Neuron (in vitro differentiated cells): Measurements from ENCODE around the gene RPS6KA5.

Experiments used
- H2AFZ ChIP-seq: one replicate; pipeline ENCODE4 v1.6.1; 2013; ENCODE audit warnings: low read depth, mild to moderate bottlenecking, inconsistent platforms, low read length, moderate library complexity
- H3K27me3 ChIP-seq: one replicate; pipeline ENCODE4 v1.6.1; 2013; ENCODE audit warnings: low read length; ENCODE audit not compliant: insufficient read depth
- H3K36me3 ChIP-seq: one replicate; pipeline ENCODE4 v1.6.1; 2013; ENCODE audit warnings: low read length; ENCODE audit not compliant: insufficient read depth
- H3K4me1 ChIP-seq: one replicate; pipeline ENCODE4 v1.6.1; 2013; ENCODE audit warnings: low read length; ENCODE audit not compliant: insufficient read depth
- H3K4me3 ChIP-seq: 2 replicates; pipeline ENCODE4 v1.5.1; 2013; ENCODE audit warnings: mild to moderate bottlenecking, low read length, moderate library complexity
- H3K9me3 ChIP-seq: one replicate; pipeline ENCODE4 v1.6.1; 2013; ENCODE audit warnings: low read length

RPS6KA5 gene

GRCh38 chr14:91059576-91060350 lies 678 bp downstream of the RPS6KA5 start:
- H3K36me3 ChIP-seq = no peaks in the 10 kb centered on the region
- no peaks in the 10 kb centered on the region for H3K9me3 ChIP-seq
- H3K27me3 ChIP-seq = no peaks in the 10 kb centered on the region
- peaks cover 7% of the 10 kb centered on the region for H3K4me1 ChIP-seq
- H3K4me3 ChIP-seq = peak overlapping the region; percentile 98
- peak overlapping the region; percentile 90 for H2AFZ ChIP-seq

- no peaks in the 10 kb centered on the region for H3K27me3 ChIP-seq
- H3K4me1 ChIP-seq = peaks cover 7% of the 10 kb centered on the region
- H3K4me3 ChIP-seq = no peak overlapping the region
- H3K36me3 ChIP-seq = no peaks in the 10 kb centered on the region
- no peak overlapping the region for H2AFZ ChIP-seq
- H3K9me3 ChIP-seq = no peaks in the 10 kb centered on the region
Observed at GRCh38 chr14:91058042-91058581, 2.3 kb downstream of the RPS6KA5 start.

- H3K36me3 ChIP-seq = no peaks in the 10 kb centered on the region
- H2AFZ ChIP-seq = no peak overlapping the region
- peaks cover under 1% of the 10 kb centered on the region for H3K4me1 ChIP-seq
- H3K9me3 ChIP-seq = no peaks in the 10 kb centered on the region
- no peak overlapping the region for H3K4me3 ChIP-seq
- H3K27me3 ChIP-seq = no peaks in the 10 kb centered on the region
Observed at GRCh38 chr14:91056361-91056760, 4.1 kb downstream of the RPS6KA5 start.

GRCh38 chr14:91055016-91055415 lies 5.4 kb downstream of the RPS6KA5 start:
- Histone ChIP-seq H3K27me3 (no peaks in the 10 kb centered on the region), H3K36me3 (no peaks in the 10 kb centered on the region), H3K9me3 (no peaks in the 10 kb centered on the region)

GRCh38 chr14:91048676-91049075 lies 11.8 kb downstream of the RPS6KA5 start:
- Histone ChIP-seq H2AFZ (no peak overlapping the region), H3K36me3 (no peaks in the 10 kb centered on the region), H3K27me3 (no peaks in the 10 kb centered on the region), H3K4me1 (no peaks in the 10 kb centered on the region), H3K9me3 (no peaks in the 10 kb centered on the region), H3K4me3 (no peak overlapping the region)

More at GRCh38 chr14:91055016-91055415, 5.4 kb downstream of the RPS6KA5 start:
- no peaks in the 10 kb centered on the region for H3K4me1 ChIP-seq
- H3K4me3 ChIP-seq = no peak overlapping the region
- H2AFZ ChIP-seq = no peak overlapping the region

- H2AFZ ChIP-seq = no peak overlapping the region
- H3K36me3 ChIP-seq = no peaks in the 10 kb centered on the region
- H3K27me3 ChIP-seq = no peaks in the 10 kb centered on the region
- H3K4me1 ChIP-seq = no peaks in the 10 kb centered on the region
- no peaks in the 10 kb centered on the region for H3K9me3 ChIP-seq
- no peak overlapping the region for H3K4me3 ChIP-seq
Observed at GRCh38 chr14:91048265-91048664, 12.2 kb downstream of the RPS6KA5 start.

- Histone ChIP-seq H3K9me3 (no peaks in the 10 kb centered on the region), H3K4me3 (no peak overlapping the region), H3K27me3 (no peaks in the 10 kb centered on the region), H3K36me3 (no peaks in the 10 kb centered on the region), H2AFZ (no peak overlapping the region), H3K4me1 (no peaks in the 10 kb centered on the region)
Observed at GRCh38 chr14:91047174-91047753, 13.2 kb downstream of the RPS6KA5 start.

GRCh38 chr14:91046488-91047072 lies 13.9 kb downstream of the RPS6KA5 start:
- Histone ChIP-seq H3K4me3 (no peak overlapping the region), H2AFZ (no peak overlapping the region), H3K9me3 (no peaks in the 10 kb centered on the region), H3K36me3 (no peaks in the 10 kb centered on the region), H3K4me1 (no peaks in the 10 kb centered on the region), H3K27me3 (no peaks in the 10 kb centered on the region)

GRCh38 chr14:91041450-91041849 lies 19.0 kb downstream of the RPS6KA5 start:
- no peaks in the 10 kb centered on the region for H3K36me3 ChIP-seq

GRCh38 chr14:91040545-91040944 lies 19.9 kb downstream of the RPS6KA5 start:
- H2AFZ ChIP-seq = no peak overlapping the region
- no peaks in the 10 kb centered on the region for H3K4me1 ChIP-seq
- no peaks in the 10 kb centered on the region for H3K36me3 ChIP-seq
- no peak overlapping the region for H3K4me3 ChIP-seq
- no peaks in the 10 kb centered on the region for H3K27me3 ChIP-seq
- H3K9me3 ChIP-seq = no peaks in the 10 kb centered on the region

More at GRCh38 chr14:91041450-91041849, 19.0 kb downstream of the RPS6KA5 start:
- Histone ChIP-seq H2AFZ (no peak overlapping the region), H3K27me3 (no peaks in the 10 kb centered on the region), H3K4me3 (no peak overlapping the region), H3K9me3 (no peaks in the 10 kb centered on the region), H3K4me1 (no peaks in the 10 kb centered on the region)

GRCh38 chr14:91038439-91038838 lies 22.0 kb downstream of the RPS6KA5 start:
- Histone ChIP-seq H3K4me1 (no peaks in the 10 kb centered on the region), H2AFZ (no peak overlapping the region), H3K9me3 (no peaks in the 10 kb centered on the region), H3K4me3 (no peak overlapping the region), H3K36me3 (no peaks in the 10 kb centered on the region), H3K27me3 (no peaks in the 10 kb centered on the region)

GRCh38 chr14:91036741-91037469 lies 23.5 kb downstream of the RPS6KA5 start:
- H3K9me3 ChIP-seq = peaks cover 2% of the 10 kb centered on the region
- H3K36me3 ChIP-seq = no peaks in the 10 kb centered on the region
- no peak overlapping the region for H3K4me3 ChIP-seq
- no peak overlapping the region for H2AFZ ChIP-seq
- H3K4me1 ChIP-seq = no peaks in the 10 kb centered on the region
- H3K27me3 ChIP-seq = no peaks in the 10 kb centered on the region

- no peak overlapping the region for H2AFZ ChIP-seq
- no peak overlapping the region for H3K4me3 ChIP-seq
- no peaks in the 10 kb centered on the region for H3K36me3 ChIP-seq
- H3K4me1 ChIP-seq = no peaks in the 10 kb centered on the region
- H3K27me3 ChIP-seq = no peaks in the 10 kb centered on the region
- peaks cover 2% of the 10 kb centered on the region for H3K9me3 ChIP-seq
Observed at GRCh38 chr14:91035855-91036254, 24.6 kb downstream of the RPS6KA5 start.
